NCI-H748 (cell line): ENCODE measurements around the gene ARPP21.
"Not testable (repeated sequence)": the region's sequence is repeated elsewhere in the genome, so short reads cannot be mapped to it uniquely, and the experiment has no call there.

ENCODE experiments used
- DNase-seq: peaks from one replicate; lab custom pipeline; 2025; ENCODE audit not compliant: unreplicated experiment; lab: John Stamatoyannopoulos, UW

Gene ARPP21

DNA sequence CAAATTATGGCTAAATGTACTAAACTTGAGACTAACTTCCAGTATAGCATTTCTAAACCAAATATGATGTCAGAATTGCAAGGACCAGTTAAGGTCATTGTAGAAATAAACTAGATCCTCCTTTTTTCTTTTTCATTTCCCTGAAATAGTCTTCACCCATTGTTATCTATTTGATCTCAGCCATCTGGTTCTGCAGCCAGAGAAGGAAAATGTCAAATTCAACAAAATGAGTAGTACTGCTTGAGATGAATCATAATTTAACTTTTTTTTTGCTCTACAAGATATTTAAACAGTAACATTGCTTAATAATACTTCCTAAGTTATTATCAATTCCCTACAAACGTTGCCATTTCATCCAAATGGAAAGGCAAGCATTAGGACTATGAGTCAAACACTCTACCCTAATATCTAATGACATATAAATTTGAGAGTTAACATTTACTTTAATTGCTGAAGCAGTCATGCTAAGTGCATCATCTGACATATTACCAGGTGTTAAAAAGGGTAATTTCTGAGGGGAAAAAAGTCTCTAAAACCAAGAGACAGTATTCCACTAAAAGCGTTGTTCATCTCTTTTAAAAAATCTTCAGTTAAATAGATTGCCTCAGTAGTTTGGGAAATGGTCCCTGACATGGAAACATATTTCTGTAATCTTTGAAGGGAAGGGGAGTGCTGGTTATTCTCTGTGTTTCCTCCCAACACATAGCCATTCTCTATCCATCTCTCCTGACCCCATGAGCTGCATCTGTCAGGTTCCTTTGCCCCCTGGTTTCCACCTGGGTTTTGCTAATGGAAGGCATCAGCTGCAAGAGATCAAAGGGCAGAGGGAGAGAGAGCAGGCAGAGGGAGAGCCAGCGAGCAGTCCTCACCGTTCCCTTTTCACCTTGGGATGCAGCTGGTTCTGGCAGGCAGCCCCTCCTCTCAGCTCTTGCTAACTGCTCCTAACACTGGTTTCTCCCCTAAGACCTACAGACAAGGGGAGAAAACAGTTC lies 138.5 kb downstream of the ARPP21 start:
- no peak for DNase-seq

DNA sequence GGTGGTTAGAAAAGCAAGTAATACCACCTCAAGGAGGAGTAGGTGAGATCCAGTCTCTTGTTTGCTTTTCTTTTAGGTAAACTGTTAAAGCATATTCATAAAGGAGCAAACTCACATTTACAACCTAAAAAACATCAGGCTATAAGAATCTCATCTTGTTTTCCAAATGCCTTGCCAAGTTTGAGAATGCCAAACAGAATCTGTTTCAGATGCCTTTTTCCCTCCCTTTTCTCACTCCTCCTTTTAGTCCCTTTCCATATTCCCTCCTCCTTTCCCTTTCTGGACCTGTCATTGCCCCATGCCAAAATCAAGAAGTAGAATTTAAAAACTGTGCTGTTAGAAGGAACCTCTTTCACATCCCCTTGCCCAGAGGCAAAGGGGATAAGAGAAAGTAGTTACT lies 140.3 kb downstream of the ARPP21 start:
- no peak for DNase-seq

DNA sequence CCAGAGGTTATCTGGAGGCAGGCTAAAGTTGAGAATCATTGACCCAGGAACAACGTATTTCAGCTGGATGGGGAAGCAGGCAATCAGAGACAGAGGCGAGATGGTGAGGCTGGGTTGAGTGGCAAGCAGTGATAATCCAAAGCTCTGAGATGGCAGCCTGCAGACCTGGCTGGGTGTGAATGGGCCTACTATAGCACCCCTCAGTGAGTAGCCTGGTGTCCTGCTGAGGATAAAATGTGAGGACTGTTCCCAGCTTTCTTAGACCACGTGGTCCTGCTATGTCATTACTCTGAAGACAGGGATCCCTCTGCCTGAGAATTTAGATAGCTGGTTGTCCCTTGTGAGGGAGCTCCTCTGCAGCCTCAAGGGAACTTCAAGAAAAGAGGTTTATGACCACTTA lies 141.5 kb downstream of the ARPP21 start:
- DNase-seq: no peak

DNA sequence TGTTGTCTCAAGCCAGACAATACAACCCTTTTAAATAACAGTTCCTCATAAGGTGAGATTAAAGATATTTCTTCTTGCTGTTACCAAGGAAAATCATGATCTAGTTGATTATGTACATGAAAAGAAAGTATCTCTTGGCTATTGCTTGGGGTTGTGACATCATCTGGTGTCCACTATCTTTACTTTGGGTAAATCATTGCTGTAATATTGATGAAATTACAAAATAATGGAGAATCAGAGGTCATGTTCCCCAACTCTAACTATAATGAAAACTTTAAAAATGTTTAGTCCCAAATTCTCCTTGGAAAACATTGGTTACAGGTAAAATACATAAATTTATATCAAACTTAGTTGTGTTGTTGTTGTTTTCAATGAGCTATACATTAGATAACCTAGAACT lies 142.2 kb downstream of the ARPP21 start:
- no peak for DNase-seq

DNA sequence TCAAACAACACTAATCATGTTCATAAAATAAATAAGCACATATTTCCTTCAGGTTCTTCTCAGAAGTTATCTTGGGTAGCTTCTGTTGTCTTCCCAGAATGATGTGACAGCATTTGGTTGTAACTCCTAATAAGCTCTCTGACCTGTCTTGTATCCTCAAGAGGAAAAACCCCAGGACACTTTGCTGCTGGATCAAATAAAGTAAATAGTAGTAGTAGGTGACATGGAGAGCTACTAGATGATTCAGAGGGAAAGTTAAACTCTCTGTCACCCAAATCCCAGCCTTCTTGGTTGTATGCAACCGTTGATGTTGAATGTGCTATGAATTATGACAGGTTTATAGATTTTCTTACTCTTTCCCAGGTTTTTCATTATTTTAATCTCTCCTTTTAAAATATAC lies 143.0 kb downstream of the ARPP21 start:
- no peak for DNase-seq

DNA sequence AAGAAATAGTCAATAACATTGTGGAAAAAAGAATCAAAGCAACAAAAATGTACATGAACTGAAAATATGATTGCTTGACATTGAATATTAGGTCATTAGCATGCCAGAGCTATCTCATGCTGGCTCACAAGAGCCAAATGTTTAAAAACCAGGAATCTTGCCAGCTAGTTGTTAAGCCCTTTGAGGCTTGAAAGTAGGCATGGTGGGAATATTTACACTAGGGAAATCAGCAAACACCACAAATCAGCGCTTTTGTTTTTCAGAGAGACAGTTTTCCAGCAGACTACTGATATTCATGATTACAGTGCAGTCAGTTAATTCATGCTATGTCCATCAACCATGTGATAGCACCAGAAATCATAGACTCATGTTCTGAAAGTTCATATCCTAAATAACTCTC lies 144.8 kb downstream of the ARPP21 start:
- no peak for DNase-seq

DNA sequence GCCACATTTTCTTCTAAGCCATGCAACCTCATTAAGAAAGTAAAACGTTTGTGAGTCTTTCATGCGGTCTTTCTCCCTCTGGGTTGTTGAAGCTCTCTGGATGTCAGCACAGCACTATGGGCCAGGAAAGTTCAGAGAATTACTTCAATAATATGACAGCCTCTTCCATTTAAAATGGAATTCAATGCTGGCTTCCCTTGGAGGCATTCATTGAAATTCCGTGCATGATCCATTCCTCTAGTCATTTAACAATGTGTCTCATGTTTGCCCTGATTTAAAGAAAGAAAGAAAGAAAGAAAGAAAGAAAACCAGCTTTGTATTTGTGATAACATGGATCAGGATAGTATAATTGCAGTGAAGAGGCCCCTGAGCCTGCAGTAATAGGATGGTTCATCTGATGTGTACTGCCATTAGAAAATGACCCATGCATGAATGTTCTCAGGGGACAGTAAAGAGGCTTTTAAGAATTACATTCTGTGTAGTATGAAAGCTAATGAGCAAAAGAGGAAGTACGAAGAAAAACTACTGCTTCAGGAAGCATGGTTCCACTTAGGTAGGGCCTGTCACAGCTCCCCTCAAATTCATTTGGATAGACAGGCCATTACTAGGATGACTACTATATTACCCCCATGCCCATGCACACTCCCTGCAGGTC lies 146.0 kb downstream of the ARPP21 start:
- no peak for DNase-seq

DNA sequence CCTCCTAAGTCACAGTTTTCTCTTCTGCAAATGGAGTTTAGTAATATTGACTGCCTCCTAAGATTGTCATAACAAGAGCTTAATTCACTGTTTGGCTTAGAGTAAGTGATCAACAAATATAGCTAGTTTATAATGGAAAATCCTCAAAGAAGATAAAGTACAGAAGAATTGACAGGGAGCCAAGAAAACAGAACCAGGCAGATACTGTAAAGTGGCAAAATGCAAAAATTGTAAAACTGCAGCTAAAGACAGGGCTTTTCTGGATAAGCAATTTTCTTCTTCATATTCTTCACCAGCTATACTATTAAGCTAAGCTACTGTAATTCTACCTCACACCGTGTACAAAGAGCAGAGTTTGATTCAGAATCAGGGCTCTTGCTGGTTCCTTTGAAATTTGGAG lies 148.6 kb downstream of the ARPP21 start:
- no peak for DNase-seq

DNA sequence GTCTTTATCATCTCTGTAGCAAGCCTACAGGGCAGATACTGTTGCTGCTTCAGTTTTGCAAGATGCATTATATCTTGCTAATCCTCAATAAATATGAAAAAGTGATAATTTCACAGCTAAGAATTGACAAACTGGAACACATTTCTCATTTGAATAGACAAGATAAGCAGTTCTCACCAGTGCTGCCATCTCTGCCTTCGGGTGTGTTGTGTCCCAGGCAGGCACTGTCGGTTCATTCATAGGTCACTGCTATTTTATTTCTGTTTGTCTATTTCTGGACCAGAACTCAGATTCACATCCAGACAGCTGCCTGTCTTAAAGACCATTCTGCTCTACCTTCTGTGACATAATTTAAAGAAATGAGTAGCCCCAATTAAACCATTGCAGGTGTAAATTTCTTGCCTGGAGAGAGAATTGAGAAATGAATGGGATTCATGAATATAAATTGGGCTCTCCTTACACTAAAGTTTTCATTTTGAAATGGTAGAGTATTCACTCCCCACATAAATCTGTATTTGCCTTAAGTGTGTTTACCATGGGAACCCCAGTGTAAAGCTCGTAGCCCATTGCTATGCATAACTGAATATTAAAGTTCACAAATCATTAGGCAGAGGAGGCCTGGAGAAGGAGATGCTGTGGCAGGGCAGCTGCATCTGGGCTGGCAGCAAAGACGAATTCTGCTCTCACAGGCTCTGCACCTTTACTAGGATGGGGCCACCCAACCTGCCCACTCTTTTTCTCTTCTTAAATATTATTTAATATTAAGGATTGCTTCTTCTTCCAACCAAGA lies 149.9 kb downstream of the ARPP21 start:
- DNase-seq: no peak

DNA sequence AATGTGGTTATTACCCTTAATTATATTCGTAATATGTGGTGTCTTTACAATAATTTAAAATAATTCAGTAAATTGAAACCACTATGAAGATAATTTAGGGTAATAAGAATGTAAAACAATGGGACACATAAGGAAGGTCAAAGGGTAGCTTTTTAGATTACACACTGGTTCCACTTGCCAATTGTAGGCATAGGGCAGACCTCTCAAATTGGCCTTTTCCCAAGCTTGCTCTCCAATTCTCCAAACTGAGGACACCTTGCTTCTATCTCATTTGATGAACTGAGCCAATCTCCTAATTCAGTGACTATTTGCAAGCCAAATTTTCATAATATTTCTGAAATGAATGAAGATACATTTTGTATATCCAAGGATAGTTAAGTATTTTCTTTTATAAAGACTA lies 151.4 kb downstream of the ARPP21 start:
- DNase-seq: no peak

DNA sequence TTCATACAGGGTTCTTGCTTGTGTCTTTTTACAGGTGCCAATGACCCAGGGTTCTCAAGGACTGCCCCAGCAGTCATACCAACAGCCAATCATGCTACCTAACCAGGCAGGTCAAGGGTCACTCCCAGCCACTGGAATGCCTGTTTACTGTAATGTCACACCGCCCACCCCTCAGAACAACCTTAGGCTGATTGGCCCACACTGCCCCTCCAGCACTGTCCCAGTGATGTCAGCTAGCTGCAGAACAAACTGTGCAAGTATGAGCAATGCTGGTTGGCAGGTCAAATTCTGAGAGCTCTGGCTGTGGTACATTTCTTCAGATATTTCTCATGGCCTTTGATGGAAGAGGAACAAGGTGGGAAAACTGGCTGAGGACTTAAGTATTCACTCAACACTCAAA lies 154.3 kb downstream of the ARPP21 start:
- DNase-seq: no peak

DNA sequence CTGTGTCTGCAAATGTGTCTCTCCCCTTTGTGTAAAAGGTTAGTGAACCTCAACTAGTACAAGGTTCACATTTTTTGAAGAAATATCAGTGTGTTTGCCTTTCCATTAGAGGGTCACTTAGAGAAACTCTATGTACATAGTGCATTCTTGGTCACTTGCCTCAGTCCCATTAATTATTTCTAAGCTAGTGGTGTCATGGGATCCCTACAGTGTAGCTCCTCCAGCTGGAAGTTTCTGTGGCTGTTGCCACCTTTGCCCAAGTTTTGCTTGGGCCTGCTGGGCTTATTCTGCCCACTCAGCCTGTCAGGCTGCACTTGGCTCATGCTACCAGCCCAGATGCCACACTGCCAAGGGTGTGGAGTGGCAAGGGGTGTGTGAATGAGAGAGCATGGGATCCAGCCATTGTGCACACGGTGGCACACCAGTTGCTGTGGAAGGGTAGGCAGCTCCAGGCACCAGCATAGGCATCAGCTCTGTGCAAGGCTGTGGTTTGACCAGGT lies 161.7 kb downstream of the ARPP21 start:
- DNase-seq: no peak

DNA sequence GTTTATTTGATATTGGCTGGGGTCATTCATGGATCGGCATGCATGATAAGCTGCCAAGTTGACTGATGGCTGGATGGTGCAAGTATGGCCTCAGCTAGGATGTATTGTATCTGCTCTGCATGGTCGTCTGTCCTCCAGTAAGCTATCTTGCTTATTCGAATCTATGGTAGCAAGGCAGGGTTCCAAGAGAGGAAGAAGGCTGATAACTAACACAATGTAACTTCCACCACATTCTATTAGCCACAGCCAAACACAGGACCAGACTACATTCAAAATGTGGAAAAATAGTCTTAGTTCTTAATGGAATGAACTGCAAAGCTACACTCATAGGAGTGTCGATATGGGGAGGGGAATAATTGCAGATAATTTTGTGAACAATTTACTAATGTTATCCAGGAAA lies 175.2 kb downstream of the ARPP21 start:
- no peak for DNase-seq

DNA sequence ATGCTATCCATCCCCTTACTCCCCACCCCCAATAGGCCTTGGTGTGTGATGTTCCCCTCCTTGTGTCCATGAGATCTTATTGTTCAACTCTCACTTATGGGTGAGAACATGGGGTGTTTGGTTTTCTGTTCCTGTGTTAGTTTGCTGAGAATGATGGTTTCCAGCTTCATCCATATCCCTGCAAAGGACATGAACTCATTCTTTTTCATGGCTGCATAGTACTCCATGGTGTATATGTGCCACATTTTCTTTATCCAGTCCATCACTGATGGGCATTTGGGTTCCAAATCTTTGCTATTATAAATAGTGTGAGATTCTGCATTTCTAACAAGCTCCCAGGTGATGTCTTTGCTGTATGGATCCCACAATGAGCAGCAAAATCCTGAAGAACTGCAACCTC lies 176.5 kb downstream of the ARPP21 start:
- DNase-seq: not testable (repeated sequence)

DNA sequence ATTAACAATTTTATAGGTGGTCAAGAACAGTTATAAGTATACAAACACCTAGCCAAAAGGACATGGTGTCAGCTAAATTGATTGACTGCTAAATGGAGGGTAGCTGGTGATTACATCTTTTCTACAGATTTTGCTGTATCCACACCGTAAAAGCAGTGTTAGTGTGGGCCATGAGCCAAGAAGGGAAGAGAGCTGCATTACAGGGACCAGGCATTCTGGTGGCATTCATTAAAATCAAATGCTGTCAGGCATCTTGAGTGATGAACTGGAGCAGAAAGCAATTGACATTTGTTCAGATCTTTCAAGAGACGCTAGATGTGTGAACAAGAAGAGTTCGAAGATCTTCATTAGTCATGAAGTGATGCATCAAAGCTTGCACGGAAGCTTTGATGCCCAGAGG lies 177.9 kb downstream of the ARPP21 start:
- DNase-seq: no peak

DNA sequence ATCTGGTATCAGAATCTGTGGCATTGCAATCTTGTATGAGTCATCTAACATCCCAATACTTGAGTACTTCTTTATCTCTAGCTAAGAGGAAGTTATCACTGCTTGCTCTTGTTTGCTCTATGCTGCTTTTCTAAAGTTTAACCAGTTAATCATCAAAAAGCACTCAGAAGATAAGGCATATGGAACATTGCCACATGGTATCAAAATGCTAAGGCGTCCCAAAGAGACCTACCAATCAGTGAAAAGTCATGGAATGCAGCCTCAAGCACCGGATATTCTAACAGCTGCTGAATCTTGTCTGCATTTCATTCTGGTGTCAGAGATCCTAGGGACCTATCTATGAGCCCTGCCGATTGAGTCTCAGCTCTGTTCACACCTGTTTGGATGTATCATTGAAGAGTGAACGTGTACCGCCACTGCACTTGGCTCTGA lies 192.8 kb downstream of the ARPP21 start:
- no peak for DNase-seq
